ENCODE results near the gene EFCAB14.

DNA sequence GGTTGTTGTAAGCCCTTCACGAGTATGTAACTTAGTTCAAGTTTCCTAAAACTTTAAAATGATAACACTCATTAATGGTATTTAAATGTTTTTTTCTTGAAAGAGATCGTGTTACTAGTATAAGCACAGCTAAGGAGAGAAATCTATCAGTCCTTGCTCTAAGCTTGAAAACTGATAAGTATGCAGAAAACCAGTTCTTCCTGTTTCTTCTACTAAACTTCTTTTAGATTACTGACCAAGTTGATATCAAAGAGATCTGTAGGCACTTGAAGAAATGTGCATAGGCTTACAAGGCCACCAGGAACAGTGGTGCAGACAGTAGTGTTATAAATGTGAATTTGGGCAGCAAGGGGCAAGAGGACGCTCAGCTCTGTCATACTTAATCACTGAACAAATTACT, 3.9 kb downstream of the EFCAB14 start:
- no peak for TF ChIP-seq POLR2A (IDR thresholded peaks at IDR 0.05)
- no peak for TF ChIP-seq CTCF (IDR thresholded peaks at IDR 0.05 in 4 of 5, conservative IDR thresholded peaks at IDR 0.05 in 1 of 5)

Measured in gastrocnemius medialis (tissue), 4 donors.